Activated naive CD8-positive, alpha-beta T cell treated with anti-CD3 and anti-CD28 coated beads, Interleukin-2, amount 50 U/mL, for 24 hours (primary cell): ENCODE measurements around the gene FGFBP1.

Experiments used
- ATAC-seq: fragments of 150-1000 bp; cut with Tn5 transposase; one replicate; pipeline ENCODE4 v1.10.0; 2021
- DNase-seq: peaks from one replicate; pipeline ENCODE4 v3.0.0; 2021
- H3K27ac Mint-ChIP-seq: one replicate; pipeline ENCODE4 v1.8.0; 2021; ENCODE audit warnings: mild to moderate bottlenecking, mixed read lengths
- H3K27me3 Mint-ChIP-seq: one replicate; pipeline ENCODE4 v1.8.0; 2021; ENCODE audit warnings: mixed read lengths
- H3K36me3 Mint-ChIP-seq: one replicate; pipeline ENCODE4 v1.8.0; 2021; ENCODE audit warnings: low read depth, mixed read lengths
- H3K4me1 Mint-ChIP-seq: one replicate; pipeline ENCODE4 v1.8.0; 2021; ENCODE audit warnings: mixed read lengths
- H3K4me3 Mint-ChIP-seq: one replicate; pipeline ENCODE4 v1.8.0; 2021; ENCODE audit warnings: mild to moderate bottlenecking, moderate library complexity, mixed read lengths
- H3K9me3 Mint-ChIP-seq: one replicate; pipeline ENCODE4 v1.8.0; 2021; ENCODE audit warnings: mixed read lengths

Gene FGFBP1

GRCh38 chr4:15938640-15939039, at the start of gene FGFBP1:
TSS of gene FGFBP1 (minus strand) at chr4:15938740. CDS start at chr4:15936632, 2,108 bp downstream.
- no peak for ATAC-seq

DNA sequence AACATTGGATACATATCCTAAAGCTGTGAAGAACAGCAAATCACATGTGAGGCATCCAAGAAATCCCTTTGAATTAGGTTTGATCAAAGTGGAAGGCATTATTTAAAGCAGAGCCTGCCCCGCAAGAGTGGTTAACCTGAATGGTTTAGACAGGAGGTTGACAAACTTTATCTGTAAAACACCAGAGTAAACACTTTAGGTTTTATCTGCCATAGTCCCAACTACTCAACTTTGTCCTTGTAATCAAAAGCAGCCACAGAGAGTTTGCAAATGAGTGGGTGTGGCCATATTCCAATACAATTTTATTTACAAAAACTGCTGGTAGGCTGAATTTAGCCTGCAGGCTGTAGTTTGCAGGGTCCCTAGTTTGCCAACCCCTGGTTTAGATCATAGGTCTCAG, 49.7 kb upstream of the FGFBP1 start:
- DNase-seq (no peak), ATAC-seq (no peak)
- Mint-ChIP-seq H3K27me3 (peaks cover 13% of the 10 kb centered on the region), H3K9me3 (no peaks in the 10 kb centered on the region), H3K4me1 (peaks cover 11% of the 10 kb centered on the region), H3K4me3 (no peak overlapping the region), H3K36me3 (no peaks in the 10 kb centered on the region), H3K27ac (no peak overlapping the region)

More at GRCh38 chr4:15938640-15939039, at the start of gene FGFBP1:
- no peaks in the 10 kb centered on the region for H3K36me3 Mint-ChIP-seq
- no peak for DNase-seq
- peaks cover 3% of the 10 kb centered on the region for H3K27me3 Mint-ChIP-seq
- no peak within 1 kb of the TSS for H3K27ac Mint-ChIP-seq
- no peak within 1 kb of the TSS for H3K4me3 Mint-ChIP-seq
- no peaks in the 10 kb centered on the region for H3K4me1 Mint-ChIP-seq
- no peaks in the 10 kb centered on the region for H3K9me3 Mint-ChIP-seq

DNA sequence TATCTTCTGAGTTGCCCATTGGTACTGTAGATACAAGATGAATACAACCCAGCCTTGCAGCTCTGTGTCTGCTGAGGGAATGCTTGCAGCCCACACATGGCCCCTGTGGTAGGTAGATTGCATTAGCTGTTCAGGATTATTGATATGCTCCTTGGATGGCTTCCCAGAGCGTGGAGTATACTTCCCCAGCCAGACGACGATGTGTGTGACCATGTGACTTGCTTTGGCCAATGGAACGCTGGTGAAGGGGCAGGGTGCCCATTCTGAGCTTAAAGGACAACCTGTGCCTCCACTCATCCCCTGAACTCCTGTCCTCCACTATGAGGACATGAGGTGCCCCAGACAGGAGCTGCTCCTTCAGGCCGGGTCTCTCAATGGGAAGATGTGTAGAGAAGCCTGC, 48.4 kb upstream of the FGFBP1 start:
- no peaks in the 10 kb centered on the region for H3K9me3 Mint-ChIP-seq
- H3K27me3 Mint-ChIP-seq = peaks cover 11% of the 10 kb centered on the region
- no peak overlapping the region for H3K4me3 Mint-ChIP-seq

GRCh38 chr4:15983610-15984009, 45.1 kb upstream of the FGFBP1 start:
- Mint-ChIP-seq H3K27me3 (peaks cover 7% of the 10 kb centered on the region), H3K36me3 (no peaks in the 10 kb centered on the region), H3K9me3 (no peaks in the 10 kb centered on the region), H3K4me1 (no peaks in the 10 kb centered on the region), H3K27ac (no peak overlapping the region), H3K4me3 (no peak overlapping the region)
- DNase-seq (no peak), ATAC-seq (no peak)

More for the DNA sequence above, 48.4 kb upstream of the FGFBP1 start:
- DNase-seq = no peak
- Mint-ChIP-seq H3K4me1 (peaks cover 9% of the 10 kb centered on the region), H3K27ac (no peak overlapping the region), H3K36me3 (no peaks in the 10 kb centered on the region)
- ATAC-seq = no peak

DNA sequence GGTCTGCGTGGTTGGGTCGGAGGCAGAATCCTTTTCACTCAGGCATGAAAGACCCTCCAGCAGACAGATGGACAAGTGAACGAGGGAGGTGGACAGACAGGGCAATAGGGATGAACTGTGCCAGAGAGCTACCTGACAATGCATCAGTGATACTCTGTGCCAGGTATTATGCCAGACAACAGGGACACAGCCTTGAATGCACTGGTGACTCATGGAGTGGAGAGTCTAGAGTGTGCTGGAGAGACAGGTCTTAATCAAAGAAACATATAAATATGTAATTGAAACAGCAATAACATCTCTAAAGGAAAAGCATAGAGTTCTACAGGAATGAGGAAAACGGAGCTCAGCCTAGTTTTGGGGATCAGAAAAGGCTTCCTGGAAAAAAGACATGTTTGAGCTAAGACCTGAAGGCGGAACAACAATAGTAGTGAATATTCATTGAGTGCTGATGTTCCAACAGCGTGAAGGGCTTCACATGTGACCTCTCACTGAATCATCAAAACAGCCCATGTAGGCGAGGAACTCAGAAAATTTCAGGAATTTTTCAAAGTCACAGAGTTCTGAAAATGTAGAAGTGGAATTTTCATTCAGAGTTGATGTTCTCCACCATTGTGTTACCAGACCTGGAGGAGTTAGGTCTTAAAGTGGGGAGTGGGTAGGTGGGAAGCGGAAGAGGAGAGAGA, 44.4 kb upstream of the FGFBP1 start:
- Mint-ChIP-seq H3K4me3 (no peak overlapping the region), H3K4me1 (no peaks in the 10 kb centered on the region), H3K9me3 (no peaks in the 10 kb centered on the region), H3K27me3 (peaks cover 6% of the 10 kb centered on the region), H3K27ac (no peak overlapping the region), H3K36me3 (no peaks in the 10 kb centered on the region)
- DNase-seq (no peak), ATAC-seq (no peak)

DNA sequence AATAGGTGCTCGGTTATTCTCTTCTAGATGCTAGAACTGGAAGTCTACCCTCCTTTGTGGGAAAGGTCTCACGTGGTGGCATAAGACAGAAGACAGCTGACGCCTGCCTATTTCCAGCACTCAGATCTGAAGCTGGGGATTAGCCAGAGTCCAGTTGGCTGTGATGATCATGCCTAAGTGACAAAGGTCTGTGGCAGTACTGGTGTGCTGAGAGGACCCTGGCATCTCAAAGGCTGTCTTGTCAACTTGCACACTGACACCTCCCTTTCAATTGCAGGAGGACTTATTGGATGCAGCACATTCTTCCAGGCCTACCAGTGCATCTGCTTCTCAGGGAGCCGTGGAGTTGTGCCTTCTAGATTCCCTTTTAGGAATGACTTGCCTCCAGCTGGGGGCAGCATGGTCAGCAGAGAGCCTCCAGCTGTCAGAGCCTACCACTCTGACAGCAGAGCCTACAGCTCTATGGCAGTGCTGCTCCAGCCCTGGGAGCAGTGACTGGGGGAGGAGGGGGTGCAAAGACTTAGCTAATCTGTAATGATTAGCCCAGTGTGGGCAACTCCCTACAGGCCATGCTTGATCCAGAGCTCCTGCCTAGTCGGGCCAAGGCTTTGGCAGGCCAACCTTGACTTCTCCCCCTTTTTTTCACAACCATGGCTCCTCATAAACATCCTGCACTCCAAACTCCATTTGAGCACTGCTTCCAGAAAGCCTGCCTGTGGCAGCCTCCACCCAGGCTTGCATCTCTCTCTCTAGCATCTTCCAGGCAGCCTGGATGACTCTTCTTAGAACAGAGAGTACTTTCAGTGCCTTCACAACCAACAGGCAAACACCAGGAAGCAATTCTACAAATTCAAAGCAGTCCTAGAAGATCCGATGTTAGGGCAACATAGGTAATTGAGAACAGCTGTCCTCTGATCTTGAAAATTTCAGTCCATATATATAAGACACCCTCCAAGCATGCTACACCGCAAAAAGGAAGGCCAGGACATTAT, 38.2 kb upstream of the FGFBP1 start:
- Mint-ChIP-seq H3K4me3 (no peak overlapping the region), H3K36me3 (no peaks in the 10 kb centered on the region), H3K27me3 (peaks cover 6% of the 10 kb centered on the region), H3K27ac (no peak overlapping the region), H3K4me1 (no peaks in the 10 kb centered on the region), H3K9me3 (no peaks in the 10 kb centered on the region)
- no peak for ATAC-seq
- DNase-seq = no peak

- ATAC-seq (no peak), DNase-seq (no peak)
- no peaks in the 10 kb centered on the region for H3K36me3 Mint-ChIP-seq
- no peak overlapping the region for H3K27ac Mint-ChIP-seq
- no peaks in the 10 kb centered on the region for H3K4me1 Mint-ChIP-seq
- peaks cover 2% of the 10 kb centered on the region for H3K9me3 Mint-ChIP-seq
- H3K4me3 Mint-ChIP-seq = no peak overlapping the region
- peaks cover 7% of the 10 kb centered on the region for H3K27me3 Mint-ChIP-seq
Observed at GRCh38 chr4:15971068-15971801, 32.7 kb upstream of the FGFBP1 start.

DNA sequence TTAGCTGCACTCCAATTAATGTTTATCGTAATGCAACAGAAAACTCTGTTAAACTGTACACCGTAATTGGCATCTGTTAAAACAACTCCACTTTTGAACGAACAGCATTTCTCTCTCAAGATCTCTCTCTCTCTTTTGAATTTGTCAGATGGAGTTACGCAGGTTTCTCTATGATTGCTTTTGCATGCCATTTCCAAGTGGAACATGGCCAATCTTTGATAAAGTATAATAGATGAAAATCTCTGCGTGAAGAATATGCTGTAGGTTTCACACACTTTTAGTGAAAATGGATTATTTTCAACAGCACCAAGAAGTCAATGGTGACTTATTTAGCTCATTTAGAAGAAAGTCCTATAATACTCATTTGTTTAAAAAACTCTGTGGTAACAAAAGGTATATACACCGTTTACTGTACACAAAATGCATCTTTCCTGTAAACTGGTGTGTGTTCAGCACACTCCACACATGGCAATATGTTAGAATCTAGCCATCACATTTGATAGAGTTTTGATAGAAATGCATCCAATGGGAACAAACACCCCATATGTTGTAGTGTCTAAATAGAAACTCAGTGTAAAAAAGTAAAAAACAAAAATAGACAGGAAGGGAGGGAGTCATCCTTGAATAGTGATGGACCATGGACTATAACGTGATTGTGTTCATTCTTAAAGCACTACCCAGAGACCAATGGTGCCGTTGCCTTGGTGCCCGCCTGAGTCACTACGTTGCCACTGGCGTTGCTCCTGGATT, 30.2 kb upstream of the FGFBP1 start:
- Mint-ChIP-seq H3K4me3 (no peak overlapping the region), H3K36me3 (no peaks in the 10 kb centered on the region), H3K27ac (no peak overlapping the region), H3K9me3 (peaks cover 4% of the 10 kb centered on the region), H3K4me1 (peaks cover 9% of the 10 kb centered on the region), H3K27me3 (peaks cover 8% of the 10 kb centered on the region)
- DNase-seq = no peak
- ATAC-seq = no peak

DNA sequence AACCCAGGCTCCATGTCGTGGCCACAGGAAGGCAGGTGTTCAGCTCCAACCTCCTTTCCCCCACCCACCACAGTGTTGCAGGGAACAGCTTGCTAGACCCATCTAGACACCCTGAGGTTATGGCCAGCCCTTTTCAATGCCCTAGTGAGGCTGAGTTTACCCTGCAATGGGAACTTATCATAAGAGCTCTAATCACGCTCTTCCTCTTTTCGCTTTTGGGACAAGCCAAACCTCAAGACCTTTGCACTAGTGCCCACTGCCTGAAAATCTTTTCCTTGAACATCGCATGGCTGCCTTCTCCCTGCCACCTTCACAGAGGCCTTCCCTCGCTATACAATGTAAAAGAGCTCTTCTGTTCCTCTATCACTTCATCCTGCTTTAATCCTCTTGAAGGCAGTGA, 26.8 kb upstream of the FGFBP1 start:
- Mint-ChIP-seq H3K27me3 (peaks cover 8% of the 10 kb centered on the region), H3K27ac (no peak overlapping the region), H3K9me3 (peaks cover 4% of the 10 kb centered on the region), H3K4me3 (no peak overlapping the region), H3K36me3 (no peaks in the 10 kb centered on the region), H3K4me1 (peaks cover 38% of the 10 kb centered on the region)
- no peak for DNase-seq
- no peak for ATAC-seq

DNA sequence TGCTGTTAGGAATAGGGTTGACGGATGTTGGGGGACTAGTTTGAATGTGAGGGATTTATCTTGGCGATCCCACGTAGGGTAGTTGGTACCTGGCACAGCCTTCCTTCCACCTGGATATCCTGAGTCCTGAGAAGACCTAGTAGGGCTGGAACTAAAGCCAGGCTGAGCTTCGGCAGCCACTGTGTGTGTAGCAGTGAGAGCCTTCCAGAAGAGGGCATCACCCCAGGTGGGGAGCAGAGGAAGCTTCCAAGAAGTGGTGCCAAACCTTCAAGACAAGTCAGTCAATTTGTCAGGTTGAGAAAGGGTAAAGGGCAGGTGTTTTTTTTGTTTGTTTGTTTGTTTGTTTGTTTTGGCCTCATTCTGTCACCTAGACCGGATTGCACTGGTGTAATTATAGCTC, 25.6 kb upstream of the FGFBP1 start:
- Mint-ChIP-seq H3K27ac (peak overlapping the region; percentile 67), H3K36me3 (no peaks in the 10 kb centered on the region), H3K4me3 (no peak overlapping the region), H3K9me3 (peaks cover 4% of the 10 kb centered on the region), H3K27me3 (peaks cover 8% of the 10 kb centered on the region), H3K4me1 (peaks cover 41% of the 10 kb centered on the region)
- no peak for ATAC-seq
- no peak for DNase-seq

DNA sequence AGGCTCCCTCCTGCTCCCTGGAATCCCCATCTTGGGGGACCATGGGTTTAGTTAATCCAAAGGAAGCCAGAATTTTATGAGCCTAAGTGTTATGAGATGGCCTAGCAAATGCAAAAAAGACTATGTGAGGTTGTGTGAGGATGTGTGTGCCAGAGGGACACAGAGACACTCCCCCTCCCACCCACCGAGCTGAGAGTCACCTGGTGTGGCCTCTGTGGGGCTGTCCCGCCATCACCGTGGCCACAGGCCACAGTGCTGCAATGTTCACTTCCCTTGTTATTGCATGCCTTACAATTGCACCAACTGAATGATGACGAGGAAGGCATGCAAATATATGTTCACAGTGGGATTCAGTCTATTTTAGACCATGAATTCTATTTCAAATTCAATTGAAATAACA, 25.0 kb upstream of the FGFBP1 start:
- Mint-ChIP-seq H3K4me3 (peak overlapping the region; percentile 73), H3K36me3 (no peaks in the 10 kb centered on the region), H3K9me3 (peaks cover 4% of the 10 kb centered on the region), H3K27me3 (peaks cover 6% of the 10 kb centered on the region), H3K27ac (peak overlapping the region; percentile 91), H3K4me1 (peaks cover 47% of the 10 kb centered on the region)
- DNase-seq (peak; percentile 77), ATAC-seq (peak; percentile 92)

- no peaks in the 10 kb centered on the region for H3K36me3 Mint-ChIP-seq
- peak; percentile 78 for DNase-seq
- peaks cover 51% of the 10 kb centered on the region for H3K4me1 Mint-ChIP-seq
- peaks cover 4% of the 10 kb centered on the region for H3K9me3 Mint-ChIP-seq
- H3K27ac Mint-ChIP-seq = peak within 1 kb of the TSS; percentile 91
- ATAC-seq = peak; percentile 86
- peaks cover 6% of the 10 kb centered on the region for H3K27me3 Mint-ChIP-seq
- H3K4me3 Mint-ChIP-seq = peak within 1 kb of the TSS; percentile 73
Observed at GRCh38 chr4:15963001-15963451, 24.5 kb upstream of the FGFBP1 start, which contains the start of gene FGFBP2. TSS of gene FGFBP2 (minus strand) at chr4:15963175. CDS start at chr4:15963129, 46 bp downstream.

DNA sequence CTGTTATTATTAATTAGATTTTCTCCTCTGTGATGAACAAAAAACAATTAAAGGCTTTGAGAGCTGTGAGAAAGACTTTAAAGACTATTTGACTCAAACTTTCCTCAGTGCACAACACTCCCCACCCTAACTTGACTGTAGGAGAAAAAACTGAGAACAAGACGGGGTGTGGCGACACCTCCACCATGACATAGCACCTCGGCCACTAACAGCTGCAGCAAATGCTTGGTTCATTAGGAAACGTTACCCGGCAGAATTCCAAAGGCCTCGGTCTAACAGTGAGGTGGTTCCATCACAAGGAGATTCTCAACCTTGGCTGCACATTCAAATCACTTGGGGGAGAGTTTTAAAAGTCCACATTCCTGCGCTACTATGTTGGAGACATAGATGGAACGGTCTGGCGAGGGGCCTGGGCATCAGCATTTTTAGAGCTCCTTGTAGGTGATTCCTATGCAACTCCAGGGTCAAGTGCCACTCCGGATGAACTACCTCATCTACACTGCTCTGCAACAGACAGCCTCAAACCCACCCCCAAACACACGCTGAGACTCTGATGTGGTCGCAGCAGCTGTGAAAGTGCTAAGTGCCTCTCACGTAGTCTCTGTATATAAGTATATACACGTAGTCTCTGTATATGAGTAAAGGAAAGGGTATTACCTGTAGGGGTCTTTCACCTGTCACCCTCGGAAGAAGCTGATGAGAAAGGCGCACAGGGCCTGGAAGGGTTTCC, 23.4 kb upstream of the FGFBP1 start:
- Mint-ChIP-seq H3K27ac (peak overlapping the region; percentile 29), H3K27me3 (peaks cover 6% of the 10 kb centered on the region), H3K4me1 (peaks cover 51% of the 10 kb centered on the region), H3K9me3 (peaks cover 4% of the 10 kb centered on the region), H3K4me3 (peak overlapping the region; percentile 73), H3K36me3 (no peaks in the 10 kb centered on the region)
- ATAC-seq (no peak), DNase-seq (peak; percentile 27)
